Stromal cell of bone marrow (primary cell): ENCODE measurements around the gene SEC14L3.

Experiments used
- DNase-seq: peaks from one replicate; pipeline ENCODE4 v3.0.0-alpha.2; 2012; ENCODE audit warnings: low read depth

The SEC14L3 gene

GRCh38 chr22:30471616-30472318 is at the start of gene SEC14L3:
Gene SEC14L3, minus strand, starts transcription at chr22:30472017. Its CDS starts 59 bp downstream, at chr22:30471958.
- DNase-seq = no peak

DNA sequence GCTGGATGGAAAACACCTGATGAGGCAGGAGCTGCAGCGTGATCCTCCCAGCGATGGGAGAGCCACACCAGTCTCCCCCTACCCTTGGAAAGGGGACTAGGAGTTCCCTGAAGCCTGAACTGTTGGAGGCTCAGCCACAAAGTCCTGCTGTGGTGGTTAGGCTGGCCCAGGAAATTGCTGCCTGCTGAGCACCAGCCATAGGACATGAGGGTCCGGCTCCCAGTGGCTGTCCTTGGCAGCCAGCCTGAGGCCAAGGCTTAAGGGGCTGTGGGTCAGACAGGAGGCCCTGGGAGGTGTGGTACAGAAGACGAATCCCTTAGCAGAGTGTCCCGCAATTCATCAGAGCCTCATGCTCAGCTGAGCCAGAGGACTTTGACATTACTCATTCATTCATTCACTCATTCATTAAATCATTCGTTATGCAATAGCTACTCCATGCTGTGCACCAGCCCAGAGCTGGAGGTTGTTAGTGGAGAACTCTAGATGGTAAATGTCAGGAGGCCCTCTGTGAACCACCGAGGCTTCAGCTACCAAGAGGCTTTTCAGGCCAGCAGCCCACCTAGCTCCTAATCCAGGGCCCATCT is 48.1 kb upstream of the SEC14L3 start:
- DNase-seq = no peak

- no peak for DNase-seq
These were observed 44.9 kb upstream of the SEC14L3 start for GRCh38 chr22:30516731-30517130.

- no peak for DNase-seq
These were observed 44.5 kb upstream of the SEC14L3 start for GRCh38 chr22:30516273-30516672.

- no peak for DNase-seq
These were observed 42.4 kb upstream of the SEC14L3 start for GRCh38 chr22:30514252-30514651.

- no peak for DNase-seq
These were observed 41.6 kb upstream of the SEC14L3 start for GRCh38 chr22:30513462-30513861.

DNA sequence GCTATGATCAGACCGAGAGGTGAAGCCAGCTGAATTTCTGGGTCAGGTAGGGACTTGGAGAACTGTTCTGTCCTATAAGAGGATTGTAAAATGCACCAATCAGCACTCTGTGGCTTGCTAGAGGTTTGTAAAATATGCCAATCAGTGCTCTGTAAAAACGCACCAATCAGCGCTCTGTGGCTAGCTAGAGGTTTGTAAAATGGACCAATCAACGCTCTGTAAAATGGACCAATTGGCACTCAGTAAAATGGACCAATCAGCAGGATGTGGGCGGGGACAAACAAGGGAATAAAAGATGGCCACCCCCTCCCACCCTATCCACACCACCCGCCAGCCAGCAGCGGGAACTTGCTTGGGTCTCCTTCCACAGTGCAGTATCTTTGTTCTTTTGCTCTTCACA is 40.1 kb upstream of the SEC14L3 start:
- DNase-seq = no peak

GRCh38 chr22:30511109-30511508 is 39.3 kb upstream of the SEC14L3 start:
- no peak for DNase-seq

DNA sequence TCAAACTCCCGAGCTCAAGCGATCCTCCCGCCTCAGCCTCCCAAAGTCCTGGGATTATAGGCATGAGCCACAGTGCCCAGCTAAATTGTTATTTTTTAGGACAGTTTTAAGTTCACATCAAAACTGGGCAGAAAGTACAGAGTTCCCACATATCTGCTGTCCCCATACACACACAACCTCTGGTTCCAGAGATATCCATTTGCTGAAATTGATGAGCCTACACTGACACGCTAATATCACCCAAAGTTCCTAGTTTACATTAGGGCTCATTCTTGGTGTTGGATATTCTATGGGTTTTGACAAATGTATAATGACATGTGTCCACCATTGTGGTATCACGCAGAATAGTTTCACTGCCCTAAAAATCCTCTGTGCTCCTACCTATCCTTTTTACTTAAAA is 36.4 kb upstream of the SEC14L3 start:
- DNase-seq = no peak

DNA sequence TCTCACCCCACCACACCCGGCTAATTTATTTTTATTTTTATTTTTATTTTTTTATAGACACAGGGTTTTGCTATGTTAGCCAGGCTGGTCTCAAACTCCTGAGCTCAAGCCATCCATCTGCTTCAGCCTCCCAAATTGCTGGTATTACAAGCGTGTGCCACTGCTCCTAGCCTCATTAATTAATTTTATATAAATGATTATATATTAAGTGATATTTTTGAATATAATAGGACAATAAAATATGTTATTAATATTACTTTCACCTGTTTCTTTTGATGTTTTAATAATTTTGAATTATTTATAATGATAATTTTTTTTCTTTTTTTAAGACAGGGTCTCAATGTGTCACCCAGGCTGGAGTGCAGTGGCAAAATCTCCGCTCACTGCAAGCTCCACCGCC is 35.9 kb upstream of the SEC14L3 start:
- no peak for DNase-seq

DNA sequence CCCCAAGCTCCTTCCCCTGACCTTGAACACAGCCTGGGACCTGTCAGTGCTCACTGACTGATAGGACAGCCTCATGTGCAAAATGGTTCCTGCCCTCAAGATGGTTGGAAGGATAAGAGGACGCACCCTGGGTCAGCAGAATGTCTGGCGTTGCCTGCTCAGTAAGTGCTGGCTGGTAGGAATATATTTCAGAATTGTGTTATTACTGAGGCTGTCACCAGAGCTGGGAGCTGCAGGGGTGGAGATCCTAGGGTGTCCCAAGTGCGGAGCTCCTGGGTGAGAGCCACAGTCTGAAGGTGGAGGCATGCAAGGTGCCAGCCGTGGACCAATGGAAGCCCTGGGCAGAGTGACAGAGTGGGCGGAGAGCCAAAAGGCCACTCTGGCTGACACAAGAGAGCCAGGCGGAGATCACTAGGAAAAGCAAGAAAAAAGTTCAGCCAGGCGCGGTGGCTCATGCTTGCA is 34.7 kb upstream of the SEC14L3 start:
- no peak for DNase-seq

DNA sequence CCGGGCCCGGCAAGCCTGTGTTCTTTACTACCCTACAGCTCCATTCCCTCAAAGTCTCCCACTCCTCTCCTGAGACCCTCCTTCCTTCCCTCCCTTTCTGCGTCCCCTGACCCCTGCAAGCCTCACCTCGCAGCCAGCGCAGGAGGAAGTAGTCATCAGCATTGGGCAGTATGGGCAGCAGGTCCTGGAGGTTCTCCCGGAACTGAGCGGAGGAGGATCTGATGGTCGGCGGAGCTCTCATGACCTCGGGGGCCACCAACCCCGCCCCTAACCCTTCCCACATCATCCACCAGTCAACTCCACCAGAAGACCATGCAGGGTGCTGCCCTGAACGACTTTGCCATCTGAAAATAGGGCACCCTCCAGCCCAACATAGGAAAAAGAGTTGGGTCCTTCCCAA is 31.7 kb upstream of the SEC14L3 start:
- DNase-seq = no peak

GRCh38 chr22:30502911-30503310 is 31.1 kb upstream of the SEC14L3 start:
- no peak for DNase-seq

DNA sequence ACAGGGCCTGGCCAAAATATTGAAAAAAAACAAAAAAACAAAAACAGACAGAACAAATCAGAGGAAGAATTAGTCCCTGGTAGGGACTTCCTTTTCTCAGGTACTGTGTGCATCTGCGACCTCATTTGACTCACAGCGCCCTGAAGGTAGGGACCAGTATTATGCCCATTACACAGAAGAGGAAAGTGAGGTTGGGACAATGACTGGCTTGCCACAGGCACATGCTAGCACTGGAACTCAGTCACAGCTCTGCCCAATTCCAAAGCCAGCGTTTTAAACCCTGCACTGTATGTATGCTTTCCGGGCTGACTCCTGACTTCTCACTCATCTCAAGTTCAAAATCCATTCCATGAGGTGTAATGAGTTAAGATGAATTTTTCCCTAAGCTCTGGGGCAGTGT is 30.3 kb upstream of the SEC14L3 start:
- DNase-seq = no peak

- no peak for DNase-seq
These were observed 28.8 kb upstream of the SEC14L3 start for GRCh38 chr22:30500628-30501027.

DNA sequence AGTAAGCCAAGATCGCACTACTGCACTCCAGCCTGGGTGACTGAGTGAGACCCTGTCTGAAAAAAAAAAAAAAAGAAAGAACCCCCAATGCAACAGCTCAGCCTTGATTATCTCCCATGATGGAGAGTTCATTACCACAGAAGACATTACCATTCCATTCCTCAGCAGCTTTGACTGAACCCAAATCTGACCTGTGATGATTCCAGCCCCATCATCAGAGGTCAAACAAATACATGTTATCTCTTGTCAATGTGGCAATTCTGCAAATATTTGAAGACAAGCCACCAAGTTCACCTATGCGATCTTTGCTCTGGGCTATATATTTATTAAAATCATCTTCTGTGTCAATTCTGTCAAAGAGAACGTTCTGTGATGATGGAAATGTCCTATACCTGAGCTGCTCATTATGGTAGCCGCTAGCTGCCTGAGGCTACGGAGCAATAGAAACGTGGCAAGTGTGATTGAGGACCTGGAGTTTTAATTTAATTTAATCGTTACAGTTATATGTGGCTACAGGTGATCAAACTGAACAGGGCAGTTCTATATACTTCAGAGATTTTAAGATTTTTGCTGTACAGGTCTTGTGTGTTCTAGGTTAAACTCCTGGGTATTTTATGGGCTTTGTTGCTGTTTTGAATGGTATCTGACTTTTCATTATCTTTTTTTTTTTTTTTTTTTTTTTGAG is 25.8 kb upstream of the SEC14L3 start:
- DNase-seq = no peak

DNA sequence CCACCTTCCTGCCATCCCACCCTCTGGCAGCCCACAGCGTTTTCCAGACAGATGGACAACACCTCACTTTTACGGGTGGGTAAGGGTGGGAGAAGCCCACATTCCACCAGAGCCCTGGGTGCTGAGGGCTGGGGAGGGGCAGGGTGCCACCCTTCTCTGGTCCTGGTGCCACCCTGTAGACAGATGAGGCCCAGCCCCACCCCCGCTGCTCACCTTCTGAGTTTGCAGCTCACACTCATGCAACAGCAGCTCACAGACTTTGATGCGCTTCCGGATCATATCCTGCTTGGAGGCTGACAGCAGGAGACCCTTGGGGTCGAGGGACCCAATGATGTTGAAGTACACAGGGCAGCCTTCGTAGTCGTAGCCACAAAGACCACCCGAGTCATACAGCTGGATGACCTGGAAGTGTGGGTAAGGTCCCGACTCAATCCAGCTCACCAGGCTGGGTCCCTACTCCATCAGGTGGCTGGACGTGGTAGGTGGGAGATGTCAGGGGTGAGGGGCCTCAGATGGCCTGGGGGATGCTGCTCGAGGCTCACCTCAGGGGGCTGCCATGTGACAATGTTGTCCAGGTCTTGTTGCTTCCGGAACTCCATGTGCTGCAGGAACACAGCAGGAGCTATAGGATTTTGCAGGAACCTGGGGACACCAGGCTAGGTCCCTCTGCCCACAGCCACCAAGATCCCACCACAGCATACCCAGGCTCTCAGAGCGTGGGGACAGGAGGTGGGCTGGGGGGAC is 23.4 kb upstream of the SEC14L3 start:
- DNase-seq = no peak

DNA sequence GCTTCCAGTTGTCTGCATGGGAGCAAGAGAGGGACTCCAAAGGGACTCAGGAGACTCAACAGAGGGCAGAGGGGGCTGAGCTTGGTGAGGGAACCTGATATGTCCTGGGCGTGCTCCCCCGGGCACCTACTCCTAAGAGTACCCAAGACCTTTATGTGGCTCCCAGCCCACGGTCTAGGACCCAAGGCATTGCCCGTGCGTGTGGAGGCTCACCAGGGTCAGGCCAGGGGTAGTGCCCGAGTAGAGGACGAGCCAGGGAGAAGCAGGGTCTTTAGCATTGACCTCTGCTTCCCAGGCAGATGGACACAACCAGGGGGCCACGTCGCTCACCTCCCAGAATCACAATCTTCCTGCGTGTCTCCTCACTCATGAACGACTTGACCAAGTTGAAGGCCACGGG is 20.3 kb upstream of the SEC14L3 start:
- DNase-seq = no peak

GRCh38 chr22:30491381-30491780 is 19.6 kb upstream of the SEC14L3 start:
- no peak for DNase-seq

DNA sequence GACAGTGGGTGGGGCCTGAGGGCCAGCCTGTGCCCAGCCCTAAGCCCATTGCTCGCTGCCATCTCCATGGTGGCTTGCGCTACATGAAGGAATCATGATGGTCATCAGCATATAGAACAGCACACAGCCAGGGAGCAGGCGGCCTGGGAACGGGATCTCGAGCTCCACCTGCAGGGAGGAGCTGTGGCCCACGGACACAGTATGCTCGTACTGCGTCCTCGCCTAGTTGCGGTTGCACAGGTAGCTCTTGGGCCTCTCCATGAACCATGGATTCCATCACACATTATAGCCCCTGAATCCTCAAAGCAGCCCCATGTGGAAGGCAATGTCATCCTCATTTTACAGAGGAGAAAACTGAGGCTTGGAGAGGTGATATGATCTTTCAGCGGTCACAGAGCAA is 18.6 kb upstream of the SEC14L3 start:
- DNase-seq = no peak

- DNase-seq = no peak
These were observed 16.3 kb upstream of the SEC14L3 start for GRCh38 chr22:30488121-30488520.

DNA sequence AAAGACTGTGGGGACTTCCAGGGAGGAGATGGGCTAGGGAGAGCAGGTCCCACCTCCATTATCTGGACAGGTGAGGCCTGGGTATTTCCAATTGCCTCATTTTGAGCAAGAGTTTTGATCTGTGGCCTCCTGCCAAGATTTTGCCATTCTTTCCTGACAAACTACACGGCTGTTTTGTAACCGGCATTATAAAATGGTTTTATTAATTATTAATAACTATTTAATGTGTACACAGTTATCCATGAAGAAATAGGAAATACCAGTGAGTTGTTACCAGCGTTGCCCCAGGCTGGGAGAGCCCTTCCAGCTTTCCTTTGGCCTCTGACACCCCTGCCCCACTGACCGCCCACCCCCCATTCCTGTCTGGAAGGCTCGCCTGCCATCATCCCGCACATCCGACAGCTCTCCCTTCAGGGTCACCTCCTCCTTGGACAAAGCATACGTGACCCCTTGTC is 14.9 kb upstream of the SEC14L3 start:
- DNase-seq = no peak

DNA sequence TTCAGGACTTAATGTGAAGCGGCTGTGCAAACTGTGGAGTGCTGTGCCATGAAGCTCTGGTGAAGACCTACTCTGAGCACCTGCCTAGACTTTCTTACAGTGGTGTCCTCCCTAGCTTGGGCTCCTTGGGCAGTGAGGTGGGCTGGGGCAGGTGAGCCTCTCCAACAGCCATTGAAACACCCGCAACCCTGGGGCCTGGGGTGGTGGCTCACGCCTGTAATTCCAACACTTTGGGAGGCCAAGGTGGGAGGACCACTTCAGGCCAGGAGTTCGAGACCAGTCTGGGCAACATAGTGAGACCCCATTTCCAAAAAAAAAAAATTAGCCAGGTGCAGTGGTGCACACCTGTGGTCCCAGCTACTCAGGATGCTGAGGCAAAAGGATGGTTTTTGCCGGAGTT is 14.3 kb upstream of the SEC14L3 start:
- DNase-seq = no peak
